ENCODE measurements around the gene HNMT.
A peak's percentile ranks its signal among the peaks of the same experiment; 100 is the strongest.

The HNMT gene

GRCh38 chr2:138012082-138012481 is 47.8 kb downstream of the HNMT start:
- DNase-seq (ENCODE audit: low read depth), result no peak

GRCh38 chr2:138012968-138013367 is 48.7 kb downstream of the HNMT start:
- no peak for DNase-seq (ENCODE audit: low read depth)

GRCh38 chr2:138013639-138014038 is 49.4 kb downstream of the HNMT start:
- no peak for DNase-seq (ENCODE audit: low read depth)

DNA sequence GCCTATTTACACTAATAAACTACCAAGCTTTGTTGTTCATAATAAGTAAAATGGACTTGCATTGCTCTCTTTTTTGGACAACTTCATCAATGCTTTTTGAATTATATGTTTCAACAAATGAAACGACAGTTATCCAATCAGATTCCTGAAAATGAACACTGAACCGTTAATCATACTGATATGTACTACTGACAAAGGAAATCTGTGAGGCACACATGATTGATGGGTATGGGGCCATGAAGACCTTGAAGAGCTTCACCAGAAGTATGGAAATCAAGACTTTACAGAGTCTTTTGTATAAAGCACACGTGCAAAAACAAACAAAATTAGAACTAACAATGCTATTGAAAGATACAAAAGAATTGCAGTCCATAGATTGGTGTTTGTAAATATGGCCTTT is 51.2 kb downstream of the HNMT start:
- DNase-seq (ENCODE audit: low read depth), result no peak

- no peak for DNase-seq (ENCODE audit: low read depth)
These were observed 52.2 kb downstream of the HNMT start for GRCh38 chr2:138016351-138017087.

DNA sequence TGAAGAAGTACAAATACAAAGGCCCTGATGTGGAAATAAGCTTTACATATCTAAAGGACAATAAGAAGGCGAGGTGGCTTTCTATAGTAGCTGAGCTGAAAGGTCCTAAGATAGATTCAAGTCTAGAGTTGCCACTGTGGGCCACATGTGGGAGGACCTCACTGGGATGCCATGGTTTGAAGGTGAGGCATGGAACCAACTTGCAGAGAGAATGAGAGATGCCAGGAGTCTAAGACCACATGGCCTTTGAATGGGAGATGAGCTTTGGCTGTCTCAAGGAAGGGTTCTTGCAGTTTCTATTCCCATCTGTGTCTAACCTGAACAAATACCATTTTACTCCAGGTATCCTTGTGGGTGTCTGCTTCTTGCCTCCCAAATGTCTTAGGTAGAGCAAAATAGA is 53.6 kb downstream of the HNMT start:
- no peak for DNase-seq (ENCODE audit: low read depth)

DNA sequence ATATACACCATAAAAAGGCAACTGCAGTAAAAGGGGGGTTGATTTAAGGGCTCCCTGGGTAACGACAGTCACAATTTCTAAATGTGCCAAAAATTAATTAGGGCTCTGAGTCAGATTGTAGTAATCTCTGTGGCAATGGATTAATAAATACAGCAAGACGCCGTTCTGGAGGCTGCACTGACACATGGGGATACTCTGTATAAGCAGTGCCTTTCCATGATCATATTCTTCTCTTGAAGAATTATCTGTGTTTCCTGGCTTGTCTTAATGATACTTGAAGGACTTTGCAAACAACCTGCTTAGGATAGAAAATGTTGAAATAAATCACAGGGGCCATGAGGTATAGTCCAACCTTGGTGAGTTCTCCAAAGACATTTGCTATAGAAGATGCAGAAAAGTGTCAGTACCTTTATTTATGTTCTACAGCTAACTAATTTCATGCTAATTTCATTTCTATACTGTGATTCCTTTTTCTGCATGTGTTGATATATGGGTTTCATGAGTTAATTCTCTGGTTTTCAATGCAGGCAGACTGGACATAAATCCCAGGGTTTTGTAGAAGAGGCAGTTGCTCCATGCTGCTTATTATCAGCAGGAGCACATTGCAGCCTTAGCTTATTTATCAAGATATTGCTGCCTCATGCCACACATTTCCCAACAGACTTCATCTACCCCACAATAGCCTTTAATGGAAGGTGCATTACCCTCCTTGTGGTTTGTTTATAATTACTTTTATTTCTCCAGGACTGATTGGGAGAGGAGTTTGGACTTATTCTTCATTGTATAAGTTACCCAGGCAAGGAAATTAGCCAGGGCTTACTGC is 54.8 kb downstream of the HNMT start:
- DNase-seq (ENCODE audit: low read depth), result no peak

GRCh38 chr2:138020432-138020831 is 56.2 kb downstream of the HNMT start:
- DNase-seq (ENCODE audit: low read depth), result no peak

GRCh38 chr2:138021154-138021553 is 56.9 kb downstream of the HNMT start:
- no peak for DNase-seq (ENCODE audit: low read depth)

DNA sequence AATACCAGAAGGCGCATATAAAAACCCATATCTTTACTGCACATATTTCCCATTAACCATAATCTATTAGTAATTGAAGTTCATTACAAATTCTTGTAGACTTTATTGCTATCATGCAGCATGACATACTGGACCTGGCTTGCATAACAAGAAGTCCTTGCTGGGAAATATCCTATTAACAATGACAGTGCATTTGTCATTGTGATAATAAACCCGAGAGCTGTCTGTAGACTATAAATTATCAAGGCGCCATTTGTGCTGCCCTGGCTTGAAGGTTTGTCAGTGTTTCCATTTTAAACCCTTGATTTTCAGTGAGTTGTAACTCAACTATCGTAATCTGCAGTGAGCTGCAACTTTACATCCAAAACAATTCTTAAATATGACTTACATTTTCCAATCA is 59.0 kb downstream of the HNMT start:
- no peak for DNase-seq (ENCODE audit: low read depth)

- no peak for DNase-seq (ENCODE audit: low read depth)
These were observed 59.7 kb downstream of the HNMT start for GRCh38 chr2:138023976-138024375.

DNA sequence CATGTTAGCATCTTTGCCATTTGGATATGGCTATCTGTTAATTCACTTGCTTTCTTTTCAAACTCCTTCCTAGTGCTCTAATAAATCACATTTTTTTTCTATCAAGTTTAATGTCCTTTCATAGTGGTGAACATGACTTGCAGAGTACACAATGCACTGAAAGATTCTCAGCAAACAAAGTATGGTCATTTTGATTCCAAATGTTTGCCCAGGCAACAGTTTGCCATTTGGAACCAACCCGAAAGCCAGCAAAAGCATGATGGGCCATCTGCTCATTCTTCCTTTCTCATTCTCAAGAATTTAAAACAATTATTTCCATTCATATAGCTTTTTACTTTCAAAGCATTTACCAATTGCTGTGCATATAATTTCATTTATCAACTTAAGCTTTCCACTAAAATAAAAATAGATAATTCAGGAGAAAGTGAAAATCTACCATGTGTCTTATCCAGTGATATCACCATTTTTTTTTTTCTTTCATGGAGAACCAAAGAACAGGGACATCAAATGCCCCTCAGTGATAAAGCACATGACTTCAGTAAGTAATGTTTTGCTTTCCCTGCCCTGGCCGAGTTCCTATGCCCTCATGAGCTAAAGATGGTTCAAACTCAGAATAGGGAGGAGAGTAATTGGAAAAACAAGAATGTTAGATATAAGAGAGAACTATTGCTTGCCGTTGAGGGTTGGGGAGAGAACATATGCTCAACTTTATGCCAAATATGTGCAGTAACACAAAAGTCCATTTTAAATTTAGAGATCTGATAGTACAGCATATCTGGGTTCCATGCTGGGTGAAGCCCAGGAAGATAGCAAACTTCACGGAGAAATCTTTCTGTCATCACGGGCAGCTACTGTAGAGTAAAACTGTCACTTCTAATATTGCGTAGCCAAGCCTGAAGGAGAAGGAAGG is 62.1 kb downstream of the HNMT start:
- DNase-seq (ENCODE audit: low read depth), result no peak

DNA sequence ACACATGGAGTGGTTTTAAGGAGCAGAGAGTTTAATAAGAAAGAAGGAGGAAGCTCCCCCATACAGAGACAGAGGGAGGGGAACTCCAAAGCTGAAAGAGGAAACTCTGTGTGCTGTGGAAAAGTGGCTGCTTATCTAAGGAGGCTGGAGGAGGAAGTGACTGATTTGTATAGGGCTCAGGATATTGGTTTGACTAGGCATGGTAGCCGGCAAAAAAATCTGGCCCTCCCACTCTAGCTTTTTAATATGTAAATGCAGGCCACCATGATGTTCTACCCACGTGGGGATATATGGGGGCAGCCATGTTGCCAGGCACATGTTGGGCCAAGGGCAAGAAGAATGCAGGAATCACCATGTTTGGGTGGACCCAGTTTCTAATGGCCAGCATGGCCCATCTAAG is 64.3 kb downstream of the HNMT start:
- no peak for DNase-seq (ENCODE audit: low read depth)

GRCh38 chr2:138029276-138029675 is 65.0 kb downstream of the HNMT start:
- peak; percentile 34 for DNase-seq (ENCODE audit: low read depth)

- DNase-seq (ENCODE audit: low read depth), result no peak
These were observed 66.2 kb downstream of the HNMT start for GRCh38 chr2:138030459-138030858.

DNA sequence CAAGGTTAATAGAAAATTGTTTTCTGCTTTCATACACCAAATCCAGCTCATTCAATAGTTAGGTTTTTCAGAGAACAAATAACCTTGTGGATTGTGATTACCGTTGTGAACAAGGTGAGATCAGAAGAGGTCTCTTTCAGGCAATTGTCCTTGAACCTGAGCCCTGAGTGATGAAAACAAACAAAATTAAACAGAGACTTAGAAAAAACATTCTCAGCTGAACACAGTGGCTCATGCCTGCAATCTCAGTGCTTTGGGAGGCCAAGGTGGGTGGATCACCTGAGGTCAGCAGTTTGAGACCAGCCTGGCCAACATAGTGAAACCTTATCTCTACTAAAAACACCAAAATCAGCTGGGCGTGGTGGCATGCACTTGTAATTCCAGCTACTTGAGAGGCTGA is 68.1 kb downstream of the HNMT start:
- no peak for DNase-seq (ENCODE audit: low read depth)

DNA sequence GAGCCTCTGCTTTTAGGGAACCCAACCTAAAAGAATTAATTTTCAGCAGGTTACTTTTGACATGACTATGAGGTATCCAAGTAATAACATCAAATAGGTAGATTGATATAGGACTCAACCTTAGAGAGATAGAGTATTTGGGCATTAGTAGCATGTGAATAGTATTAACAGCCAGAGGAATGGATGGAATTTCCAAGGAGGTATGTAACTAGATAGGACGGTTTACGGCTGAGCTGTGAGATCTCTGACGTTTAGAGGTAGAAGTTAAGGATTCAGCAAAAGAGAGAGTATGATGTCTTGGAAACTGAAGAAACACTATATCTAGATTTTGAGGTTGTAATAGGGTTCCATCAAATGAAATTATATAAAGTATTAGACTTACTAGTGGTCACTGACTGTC is 70.3 kb downstream of the HNMT start:
- DNase-seq (ENCODE audit: low read depth), result no peak

DNA sequence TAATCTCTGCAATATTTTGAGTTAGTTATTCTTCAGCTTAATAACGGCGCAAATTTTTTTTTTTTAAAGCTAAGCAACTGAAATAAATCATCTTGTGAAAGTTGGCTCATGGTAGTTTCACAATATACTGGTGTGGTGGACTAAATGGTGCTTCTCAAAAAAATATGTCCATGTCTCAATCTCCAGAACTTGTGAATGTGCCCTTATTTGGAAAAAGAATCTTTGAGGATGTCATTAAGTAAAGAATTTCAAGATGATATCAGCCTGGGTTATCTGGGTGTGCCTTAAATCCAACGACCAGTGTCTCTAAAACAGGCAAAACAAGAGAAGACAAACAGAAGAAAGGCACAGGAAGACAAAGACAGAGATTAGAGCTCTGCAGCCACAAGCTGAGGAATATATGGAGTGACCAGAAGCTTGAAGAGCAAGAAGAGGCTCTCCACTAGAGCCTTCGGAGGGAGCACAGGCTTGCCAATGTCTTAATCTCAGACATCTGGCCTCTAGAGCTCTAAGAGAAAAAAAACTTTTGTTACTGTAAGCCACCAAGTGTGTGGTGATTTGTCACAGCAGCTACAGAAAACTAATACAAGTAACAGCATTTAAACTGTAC is 71.4 kb downstream of the HNMT start:
- DNase-seq (ENCODE audit: low read depth), result peak; percentile 11

DNA sequence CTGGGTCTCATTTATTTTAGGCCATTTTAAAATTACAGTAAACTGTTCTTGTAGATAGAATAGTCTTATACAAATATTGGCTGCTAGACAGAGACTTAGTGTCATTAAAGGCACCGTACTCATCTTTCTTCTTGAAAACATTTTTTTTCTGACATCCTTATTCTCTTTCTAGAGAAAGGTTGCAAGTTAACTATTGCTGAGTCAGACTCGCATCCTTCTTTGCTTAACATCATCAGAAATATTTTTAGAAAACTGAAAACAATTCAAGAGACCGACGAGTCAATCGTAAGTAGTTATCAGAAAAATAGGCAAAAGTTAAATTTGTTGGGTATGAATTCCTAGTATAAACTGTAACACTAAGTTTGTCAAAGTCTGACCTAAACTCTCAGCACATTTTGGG is 72.2 kb downstream of the HNMT start:
- DNase-seq (ENCODE audit: low read depth), result no peak

- no peak for DNase-seq (ENCODE audit: low read depth)
These were observed 72.8 kb downstream of the HNMT start for GRCh38 chr2:138037090-138037489.

GRCh38 chr2:138040616-138041015 is 76.3 kb downstream of the HNMT start:
- DNase-seq (ENCODE audit: low read depth), result no peak

DNA sequence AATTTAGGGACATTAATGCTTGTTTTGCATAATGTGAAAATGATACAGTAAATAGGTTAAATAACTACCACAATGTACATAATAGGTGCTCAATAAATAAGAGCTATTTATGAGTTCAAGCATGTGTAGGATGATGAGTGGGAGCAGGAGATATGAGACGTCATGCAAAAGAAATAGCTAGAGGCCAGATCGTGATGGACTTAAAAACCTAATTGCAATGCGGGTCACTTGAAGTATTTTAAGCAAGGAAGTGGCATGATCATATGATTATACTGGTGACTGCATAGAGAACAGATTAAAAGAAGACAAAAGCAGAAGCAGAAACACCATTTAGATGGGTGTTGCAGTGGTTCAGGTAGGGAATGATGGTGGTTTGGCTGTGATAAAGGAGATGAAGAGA is 78.0 kb downstream of the HNMT start:
- DNase-seq (ENCODE audit: low read depth), result no peak
